Activated T-cell treated with anti-CD3 and anti-CD28 coated beads, Interleukin-2, amount 50 U/mL, for 72 hours (primary cell): ENCODE data around the gene DMD. TPM values are rescaled to one million over a fixed set of nuclear protein-coding genes. Genes with fewer than 3 reads are reported as not detected.
"Not testable (repeated sequence)": the region's sequence is repeated elsewhere in the genome, so short reads cannot be mapped to it uniquely, and the experiment has no call there.

Source experiments
- ATAC-seq, 2 donors: fragments of 150-1000 bp; cut with Tn5 transposase; replicated peaks in 1 of 2; 2 replicates each; pipeline ENCODE4 v1.10.0; 2021; ENCODE audit warnings: moderate library complexity in 2 of 2, mild to moderate bottlenecking in 1 of 2
- DNase-seq, 2 donors: peaks; one replicate each; pipeline ENCODE4 v3.0.0; 2021 to 2022; ENCODE audit warnings: mixed read lengths in 1 of 2
- H3K27ac Mint-ChIP-seq: one replicate; pipeline ENCODE4 v1.8.0; 2022; ENCODE audit warnings: mild to moderate bottlenecking, moderate library complexity, mixed read lengths
- H3K27me3 Mint-ChIP-seq: one replicate; pipeline ENCODE4 v1.8.0; 2022; ENCODE audit warnings: low read depth, mixed read lengths
- H3K36me3 Mint-ChIP-seq, 2 donors: one replicate each; pipeline ENCODE4 v1.8.0; 2022; ENCODE audit warnings: mixed read lengths in 2 of 2, mild to moderate bottlenecking in 1 of 2; ENCODE audit not compliant: insufficient read depth in 2 of 2
- H3K4me1 Mint-ChIP-seq: one replicate; pipeline ENCODE4 v1.8.0; 2022; ENCODE audit warnings: low read depth, mixed read lengths
- H3K4me3 Mint-ChIP-seq, 2 donors: one replicate each; pipeline ENCODE4 v1.8.0; 2022; ENCODE audit warnings: mild to moderate bottlenecking in 2 of 2, mixed read lengths in 2 of 2, moderate library complexity in 2 of 2
- H3K9me3 Mint-ChIP-seq, 2 donors: one replicate each; pipeline ENCODE4 v1.8.0; 2022; ENCODE audit warnings: mixed read lengths in 2 of 2
- total RNA-seq, 2 donors: library from RNA; stranded (reverse); gene quantifications; one replicate each; pipeline ENCODE4 v1.2.3, GENCODE V29; 2022

DMD gene
- total RNA-seq, 2 donors from 2014 or later, result 2.9 to 4.6 TPM

DNA sequence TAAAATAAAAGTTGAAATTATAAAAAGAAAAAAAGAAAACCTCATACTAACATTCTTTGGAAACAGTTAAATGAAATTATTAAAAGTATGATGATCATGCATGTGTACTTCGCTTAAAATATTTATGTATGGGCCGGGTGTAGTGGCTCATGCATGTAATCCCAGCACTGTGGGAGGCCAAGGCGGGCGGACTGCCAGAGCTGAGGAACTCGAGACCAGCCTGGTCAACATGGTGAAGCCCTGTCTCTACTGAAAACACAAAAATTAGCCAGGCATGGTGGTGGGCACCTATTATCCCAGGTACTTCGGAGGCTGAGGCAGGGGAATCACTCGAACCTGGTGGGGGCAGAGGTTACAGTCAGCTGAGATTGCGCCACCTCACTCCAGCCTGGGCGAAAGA, 1187.3 kb downstream of the DMD start:
- Mint-ChIP-seq H3K4me3 (no peak overlapping the region), H3K4me1 (no peaks in the 10 kb centered on the region), H3K27me3 (no peaks in the 10 kb centered on the region), H3K9me3 (peaks cover 0 to 3% of the 10 kb centered on the region in 2 donors), H3K27ac (no peak overlapping the region), H3K36me3 (no peaks in the 10 kb centered on the region)
- no peak for DNase-seq
- ATAC-seq, result no peak

DNA sequence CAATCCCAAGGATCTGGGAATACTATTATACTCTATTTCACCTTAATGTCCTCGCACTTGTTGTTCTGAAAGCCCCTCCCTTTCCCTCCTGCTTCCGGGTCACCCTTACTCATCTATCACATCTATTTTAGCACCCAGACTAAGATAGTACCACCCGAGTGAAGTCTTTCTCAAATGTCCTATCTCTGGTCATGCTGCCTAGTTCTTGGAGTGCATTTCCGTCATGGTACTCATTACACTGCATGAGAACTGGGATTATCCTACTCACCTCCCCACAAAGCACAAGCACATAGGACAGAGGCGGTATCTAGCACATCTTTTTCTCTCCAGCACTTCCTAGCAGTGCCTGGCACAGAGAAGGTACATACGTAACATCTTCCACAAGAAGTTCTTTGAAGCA, 1195.2 kb downstream of the DMD start:
- DNase-seq (no peak), ATAC-seq (no peak)
- H3K4me1 Mint-ChIP-seq, result no peaks in the 10 kb centered on the region
- H3K36me3 Mint-ChIP-seq, result no peaks in the 10 kb centered on the region
- H3K9me3 Mint-ChIP-seq, result peaks cover 2 to 4% of the 10 kb centered on the region in 2 donors
- H3K4me3 Mint-ChIP-seq, result no peak overlapping the region
- no peaks in the 10 kb centered on the region for H3K27me3 Mint-ChIP-seq
- no peak overlapping the region for H3K27ac Mint-ChIP-seq

GRCh38 chrX:32010948-32011347, 1200.4 kb downstream of the DMD start:
- ATAC-seq, result no peak
- H3K27ac Mint-ChIP-seq, result no peak overlapping the region
- H3K4me1 Mint-ChIP-seq, result no peaks in the 10 kb centered on the region

GRCh38 chrX:32010212-32010611, 1201.1 kb downstream of the DMD start:
- H3K9me3 Mint-ChIP-seq, result peaks cover 5 to 9% of the 10 kb centered on the region in 2 donors
- no peak overlapping the region for H3K27ac Mint-ChIP-seq

More at GRCh38 chrX:32010948-32011347, 1200.4 kb downstream of the DMD start:
- DNase-seq, result no peak
- no peaks in the 10 kb centered on the region for H3K36me3 Mint-ChIP-seq
- peaks cover 3 to 6% of the 10 kb centered on the region in 2 donors for H3K9me3 Mint-ChIP-seq
- no peaks in the 10 kb centered on the region for H3K27me3 Mint-ChIP-seq
- no peak overlapping the region for H3K4me3 Mint-ChIP-seq

DNA sequence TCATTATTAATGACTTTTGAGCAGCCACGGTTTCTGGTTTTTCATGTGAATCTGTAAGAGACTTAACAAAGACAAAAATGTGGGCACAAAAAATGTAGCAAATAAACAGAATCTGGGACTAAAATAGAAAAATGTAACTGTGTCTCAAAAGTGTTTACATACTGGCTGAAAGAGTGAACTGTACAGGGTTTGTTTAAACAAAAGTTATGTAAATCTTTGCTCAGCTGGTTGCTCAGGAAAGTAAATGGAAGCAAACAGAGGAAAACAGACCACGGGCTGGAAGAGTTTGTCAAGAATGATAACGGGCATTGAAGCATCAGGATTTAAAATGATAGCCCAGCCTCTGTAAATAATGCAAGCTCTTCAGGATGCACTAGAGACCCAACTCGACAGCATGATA, 1217.7 kb downstream of the DMD start:
- Mint-ChIP-seq H3K27ac (no peak overlapping the region), H3K4me1 (no peaks in the 10 kb centered on the region), H3K36me3 (no peaks in the 10 kb centered on the region), H3K4me3 (no peak overlapping the region), H3K9me3 (peaks cover 4 to 6% of the 10 kb centered on the region in 2 donors), H3K27me3 (no peaks in the 10 kb centered on the region)
- DNase-seq, result no peak
- no peak for ATAC-seq

More at GRCh38 chrX:32010212-32010611, 1201.1 kb downstream of the DMD start:
- no peak overlapping the region for H3K4me3 Mint-ChIP-seq
- ATAC-seq, result no peak
- no peaks in the 10 kb centered on the region for H3K36me3 Mint-ChIP-seq
- no peak for DNase-seq
- H3K4me1 Mint-ChIP-seq, result no peaks in the 10 kb centered on the region
- H3K27me3 Mint-ChIP-seq, result peaks cover 4% of the 10 kb centered on the region

DNA sequence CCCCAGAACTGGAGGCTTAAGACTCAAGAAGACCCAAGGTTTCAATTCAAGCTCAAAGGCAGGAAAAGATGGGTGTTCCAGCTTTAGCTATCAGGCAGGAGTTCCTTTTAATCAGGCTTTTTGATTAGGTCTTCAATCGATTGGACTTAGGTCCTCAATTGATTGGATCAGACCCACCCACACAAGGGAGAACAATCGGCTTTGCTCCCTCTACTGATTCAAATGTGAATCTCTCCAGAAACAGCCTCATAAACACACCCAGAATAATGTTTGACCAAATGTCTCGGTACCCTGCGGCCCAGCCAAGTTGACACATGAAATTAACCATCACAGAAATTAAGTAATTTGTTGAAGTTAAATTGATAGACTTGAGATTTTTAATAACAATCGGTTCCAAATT, 1222.4 kb downstream of the DMD start:
- H3K36me3 Mint-ChIP-seq, result no peaks in the 10 kb centered on the region
- no peak for ATAC-seq
- H3K27me3 Mint-ChIP-seq, result no peaks in the 10 kb centered on the region
- no peak overlapping the region for H3K27ac Mint-ChIP-seq
- no peak for DNase-seq
- H3K9me3 Mint-ChIP-seq, result peaks cover 8 to 10% of the 10 kb centered on the region in 2 donors
- no peak overlapping the region for H3K4me3 Mint-ChIP-seq
- H3K4me1 Mint-ChIP-seq, result no peaks in the 10 kb centered on the region

DNA sequence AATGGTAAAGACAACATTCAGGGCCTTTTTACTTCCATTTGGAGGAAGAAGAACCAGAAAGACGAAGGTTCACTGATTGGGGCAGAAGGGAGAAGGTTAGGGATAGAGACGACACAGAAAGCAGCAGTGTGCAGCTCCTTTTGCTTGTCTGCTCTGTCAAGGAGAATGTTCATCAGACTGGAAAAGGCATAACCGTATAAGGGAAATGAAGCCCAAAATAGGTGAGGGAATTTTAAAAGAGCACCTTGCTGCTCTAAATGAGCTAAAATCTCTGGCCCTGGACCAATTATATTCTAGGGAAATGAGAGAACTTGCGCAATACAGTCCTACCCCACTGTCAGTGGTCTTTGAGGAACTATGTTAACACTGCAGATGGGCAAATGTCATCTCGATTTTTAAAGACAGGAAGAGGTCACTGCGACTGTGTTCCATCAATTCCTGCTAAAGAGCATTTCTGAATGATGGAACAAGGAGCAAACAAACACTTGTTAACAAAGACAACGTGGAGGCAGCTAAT, 1229.7 kb downstream of the DMD start:
- ATAC-seq, result no peak
- H3K27ac Mint-ChIP-seq, result no peak overlapping the region

GRCh38 chrX:31969714-31970113, 1241.6 kb downstream of the DMD start:
- DNase-seq, result no peak
- Mint-ChIP-seq H3K4me1 (no peaks in the 10 kb centered on the region), H3K27me3 (no peaks in the 10 kb centered on the region), H3K4me3 (no peak overlapping the region), H3K27ac (no peak overlapping the region), H3K36me3 (no peaks in the 10 kb centered on the region), H3K9me3 (peaks cover 0 to 3% of the 10 kb centered on the region in 2 donors)
- ATAC-seq, result no peak

More for the DNA sequence above, 1229.7 kb downstream of the DMD start:
- Mint-ChIP-seq H3K4me3 (no peak overlapping the region), H3K4me1 (no peaks in the 10 kb centered on the region), H3K36me3 (no peaks in the 10 kb centered on the region), H3K9me3 (peaks cover 6 to 7% of the 10 kb centered on the region in 2 donors), H3K27me3 (no peaks in the 10 kb centered on the region)
- no peak for DNase-seq

DNA sequence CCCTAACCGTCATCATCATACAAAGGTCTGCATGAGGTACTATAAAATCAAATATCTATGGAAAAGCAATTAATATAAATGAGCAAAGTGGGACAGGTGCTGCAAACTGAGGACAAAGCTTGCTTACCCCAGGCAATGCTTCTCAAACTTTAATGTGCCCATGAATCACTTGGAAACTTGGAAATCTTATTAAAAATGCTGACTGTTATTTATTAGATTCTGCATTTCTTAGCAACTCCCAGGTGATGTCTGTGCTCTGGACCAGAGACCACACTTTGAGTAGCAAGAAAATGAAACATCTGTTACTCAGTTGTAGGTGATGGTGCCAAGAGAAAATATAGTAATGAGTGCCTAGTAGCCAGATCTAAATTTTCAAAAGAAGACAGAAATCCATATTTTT, 1249.1 kb downstream of the DMD start:
- no peak overlapping the region for H3K4me3 Mint-ChIP-seq
- no peak overlapping the region for H3K27ac Mint-ChIP-seq
- H3K27me3 Mint-ChIP-seq, result no peaks in the 10 kb centered on the region

GRCh38 chrX:31934842-31935370, 1276.4 kb downstream of the DMD start:
- H3K27me3 Mint-ChIP-seq, result no peaks in the 10 kb centered on the region
- H3K27ac Mint-ChIP-seq, result no peak overlapping the region
- no peak for DNase-seq
- no peaks in the 10 kb centered on the region for H3K36me3 Mint-ChIP-seq
- no peak for ATAC-seq
- H3K9me3 Mint-ChIP-seq, result no peaks in the 10 kb centered on the region
- no peak overlapping the region for H3K4me3 Mint-ChIP-seq
- no peaks in the 10 kb centered on the region for H3K4me1 Mint-ChIP-seq

More for the DNA sequence above, 1249.1 kb downstream of the DMD start:
- no peak for DNase-seq
- Mint-ChIP-seq H3K4me1 (no peaks in the 10 kb centered on the region), H3K9me3 (peaks cover 2 to 6% of the 10 kb centered on the region in 2 donors), H3K36me3 (peaks cover 0 to 2% of the 10 kb centered on the region in 2 donors)
- no peak for ATAC-seq

GRCh38 chrX:31934015-31934414, 1277.3 kb downstream of the DMD start:
- no peaks in the 10 kb centered on the region for H3K9me3 Mint-ChIP-seq
- no peak for ATAC-seq

GRCh38 chrX:31932769-31933168, 1278.6 kb downstream of the DMD start:
- no peaks in the 10 kb centered on the region for H3K27me3 Mint-ChIP-seq
- no peak overlapping the region for H3K27ac Mint-ChIP-seq
- H3K36me3 Mint-ChIP-seq, result no peaks in the 10 kb centered on the region
- ATAC-seq (no peak), DNase-seq (no peak)
- H3K4me3 Mint-ChIP-seq, result no peak overlapping the region
- H3K9me3 Mint-ChIP-seq, result no peaks in the 10 kb centered on the region
- H3K4me1 Mint-ChIP-seq, result no peaks in the 10 kb centered on the region

More at GRCh38 chrX:31934015-31934414, 1277.3 kb downstream of the DMD start:
- Mint-ChIP-seq H3K27ac (no peak overlapping the region), H3K27me3 (no peaks in the 10 kb centered on the region), H3K4me3 (no peak overlapping the region), H3K36me3 (no peaks in the 10 kb centered on the region), H3K4me1 (no peaks in the 10 kb centered on the region)
- no peak for DNase-seq

GRCh38 chrX:31932320-31932719, 1279.0 kb downstream of the DMD start:
- H3K27ac Mint-ChIP-seq, H3K27me3 Mint-ChIP-seq, H3K4me1 Mint-ChIP-seq, H3K4me3 Mint-ChIP-seq, ATAC-seq, H3K36me3 Mint-ChIP-seq, H3K9me3 Mint-ChIP-seq, DNase-seq: not testable (repeated sequence)

DNA sequence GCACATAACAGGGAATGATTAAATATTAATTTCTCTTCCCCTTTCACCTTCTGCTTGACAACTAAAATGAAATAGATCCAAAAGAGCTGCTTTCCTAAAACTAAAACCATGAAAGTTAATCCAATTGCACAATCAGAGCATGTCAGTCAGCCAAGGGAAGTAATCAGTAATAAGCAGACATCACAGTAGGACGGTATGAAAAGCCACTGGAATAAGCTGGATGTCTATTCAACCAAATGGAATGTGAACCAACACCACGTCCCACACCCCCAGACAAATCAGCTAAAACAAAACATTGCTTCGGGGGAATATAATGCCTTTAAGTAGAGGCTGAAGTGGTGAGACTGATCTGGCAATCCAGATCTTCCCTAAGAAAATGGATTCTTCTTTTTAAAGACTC, 1280.1 kb downstream of the DMD start:
- DNase-seq (no peak), ATAC-seq (no peak)
- Mint-ChIP-seq H3K36me3 (no peaks in the 10 kb centered on the region), H3K27ac (no peak overlapping the region), H3K9me3 (no peaks in the 10 kb centered on the region), H3K27me3 (no peaks in the 10 kb centered on the region), H3K4me1 (no peaks in the 10 kb centered on the region), H3K4me3 (no peak overlapping the region)
